ENCODE measurements around the gene PDE8B. TPM values are rescaled to one million over a fixed set of nuclear protein-coding genes. Genes with fewer than 3 reads are reported as not detected.

Gene PDE8B
- polyA plus RNA-seq, 1 of the 3 experiments (the other 2 are of a cell fraction): not detected

DNA sequence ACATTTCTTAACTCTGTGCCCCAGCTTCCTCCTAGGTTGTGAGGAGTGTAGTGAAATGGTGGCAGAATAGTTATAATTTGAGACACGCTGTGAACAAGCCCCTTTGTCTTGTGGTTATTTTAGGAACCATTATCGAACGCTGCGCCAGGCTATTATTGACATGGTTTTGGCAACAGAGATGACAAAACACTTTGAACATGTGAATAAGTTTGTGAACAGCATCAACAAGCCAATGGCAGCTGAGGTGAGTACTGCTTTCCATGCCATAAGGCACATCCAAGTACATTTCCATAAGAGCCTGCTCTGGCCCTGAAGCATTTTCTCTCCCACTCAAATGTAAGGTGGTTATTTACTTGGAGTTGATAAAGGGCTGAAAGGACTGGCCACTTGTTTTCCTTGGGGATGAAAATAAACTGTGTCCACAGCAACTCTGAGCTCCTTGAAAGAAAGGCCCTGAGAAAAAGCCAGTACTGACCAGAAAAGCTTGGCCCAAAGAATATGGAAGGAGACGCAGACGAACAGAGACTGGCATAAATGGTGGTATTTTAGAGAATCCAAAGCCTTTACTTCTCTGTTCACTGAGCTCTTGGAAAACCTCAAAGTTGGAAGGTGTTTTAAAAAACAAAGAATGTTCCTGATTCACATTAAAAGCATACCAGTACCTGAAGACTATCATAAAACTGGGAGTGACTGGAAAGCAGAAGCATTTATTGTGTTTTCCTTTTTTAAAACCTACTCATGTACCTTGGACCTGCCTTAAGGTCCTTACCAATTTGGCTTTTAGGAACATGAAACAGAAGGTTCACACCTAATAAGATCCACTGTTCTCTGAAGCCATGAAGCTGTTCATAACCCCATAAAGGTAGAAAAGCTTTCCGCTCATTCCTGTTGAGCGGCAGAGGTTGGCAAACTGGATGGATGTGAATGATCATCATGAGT is 209.4 kb downstream of the PDE8B start:
- TF ChIP-seq CHD2 (IDR thresholded peaks at IDR 0.05; ENCODE audit: low read length, partially characterized antibody) (no peak), JUND (IDR thresholded peaks at IDR 0.05) (no peak), RCOR1 (IDR thresholded peaks at IDR 0.05; ENCODE audit: low read length) (no peak), NRF1 (IDR thresholded peaks at IDR 0.05; ENCODE audit: low read depth, low read length) (no peak), POLR2AphosphoS5 (IDR thresholded peaks at IDR 0.05; ENCODE audit: low read depth, low read length) (no peak), NFIC (IDR thresholded peaks at IDR 0.05; ENCODE audit: borderline replicate concordance) (no peak), RAD21 (IDR thresholded peaks at IDR 0.05; ENCODE audit: low read length) (no peak), TAF1 (IDR thresholded peaks at IDR 0.05; ENCODE audit: borderline replicate concordance, low read depth, low read length) (no peak), RFX5 (IDR thresholded peaks at IDR 0.05; ENCODE audit: low read length) (no peak), FOSL2 (IDR thresholded peaks at IDR 0.05; ENCODE audit: borderline replicate concordance, low read depth) (no peak), RXRA (IDR thresholded peaks at IDR 0.05; ENCODE audit: borderline replicate concordance, low read depth) (no peak), MEF2A (IDR thresholded peaks at IDR 0.05; ENCODE audit: borderline replicate concordance, low read depth) (no peak), GATA2 (CRISPR knock-in tag; IDR thresholded peaks at IDR 0.05) (no peak), ELF1 (IDR thresholded peaks at IDR 0.05) (no peak), GABPA (IDR thresholded peaks at IDR 0.05; ENCODE audit: low read depth) (no peak)
- TF ChIP-seq, protein P1, sequence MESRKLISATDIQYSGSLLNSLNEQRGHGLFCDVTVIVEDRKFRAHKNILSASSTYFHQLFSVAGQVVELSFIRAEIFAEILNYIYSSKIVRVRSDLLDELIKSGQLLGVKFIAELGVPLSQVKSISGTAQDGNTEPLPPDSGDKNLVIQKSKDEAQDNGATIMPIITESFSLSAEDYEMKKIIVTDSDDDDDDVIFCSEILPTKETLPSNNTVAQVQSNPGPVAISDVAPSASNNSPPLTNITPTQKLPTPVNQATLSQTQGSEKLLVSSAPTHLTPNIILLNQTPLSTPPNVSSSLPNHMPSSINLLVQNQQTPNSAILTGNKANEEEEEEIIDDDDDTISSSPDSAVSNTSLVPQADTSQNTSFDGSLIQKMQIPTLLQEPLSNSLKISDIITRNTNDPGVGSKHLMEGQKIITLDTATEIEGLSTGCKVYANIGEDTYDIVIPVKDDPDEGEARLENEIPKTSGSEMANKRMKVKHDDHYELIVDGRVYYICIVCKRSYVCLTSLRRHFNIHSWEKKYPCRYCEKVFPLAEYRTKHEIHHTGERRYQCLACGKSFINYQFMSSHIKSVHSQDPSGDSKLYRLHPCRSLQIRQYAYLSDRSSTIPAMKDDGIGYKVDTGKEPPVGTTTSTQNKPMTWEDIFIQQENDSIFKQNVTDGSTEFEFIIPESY (IDR thresholded peaks at IDR 0.05; ENCODE audit: borderline replicate concordance, low read depth): no peak
- TF ChIP-seq, protein P2, sequence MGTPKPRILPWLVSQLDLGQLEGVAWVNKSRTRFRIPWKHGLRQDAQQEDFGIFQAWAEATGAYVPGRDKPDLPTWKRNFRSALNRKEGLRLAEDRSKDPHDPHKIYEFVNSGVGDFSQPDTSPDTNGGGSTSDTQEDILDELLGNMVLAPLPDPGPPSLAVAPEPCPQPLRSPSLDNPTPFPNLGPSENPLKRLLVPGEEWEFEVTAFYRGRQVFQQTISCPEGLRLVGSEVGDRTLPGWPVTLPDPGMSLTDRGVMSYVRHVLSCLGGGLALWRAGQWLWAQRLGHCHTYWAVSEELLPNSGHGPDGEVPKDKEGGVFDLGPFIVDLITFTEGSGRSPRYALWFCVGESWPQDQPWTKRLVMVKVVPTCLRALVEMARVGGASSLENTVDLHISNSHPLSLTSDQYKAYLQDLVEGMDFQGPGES (IDR thresholded peaks at IDR 0.05; ENCODE audit: low read depth, low read length): no peak
- TF ChIP-seq, protein P3, sequence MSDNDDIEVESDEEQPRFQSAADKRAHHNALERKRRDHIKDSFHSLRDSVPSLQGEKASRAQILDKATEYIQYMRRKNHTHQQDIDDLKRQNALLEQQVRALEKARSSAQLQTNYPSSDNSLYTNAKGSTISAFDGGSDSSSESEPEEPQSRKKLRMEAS (IDR thresholded peaks at IDR 0.05; ENCODE audit: low read depth): no peak
- TF ChIP-seq, protein P4, sequence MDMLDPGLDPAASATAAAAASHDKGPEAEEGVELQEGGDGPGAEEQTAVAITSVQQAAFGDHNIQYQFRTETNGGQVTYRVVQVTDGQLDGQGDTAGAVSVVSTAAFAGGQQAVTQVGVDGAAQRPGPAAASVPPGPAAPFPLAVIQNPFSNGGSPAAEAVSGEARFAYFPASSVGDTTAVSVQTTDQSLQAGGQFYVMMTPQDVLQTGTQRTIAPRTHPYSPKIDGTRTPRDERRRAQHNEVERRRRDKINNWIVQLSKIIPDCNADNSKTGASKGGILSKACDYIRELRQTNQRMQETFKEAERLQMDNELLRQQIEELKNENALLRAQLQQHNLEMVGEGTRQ (IDR thresholded peaks at IDR 0.05; ENCODE audit: borderline replicate concordance, low read depth, low read length): no peak
- DNase-seq: no peak
- no peaks in the 10 kb centered on the region for H3F3A ChIP-seq (replicated peaks; ENCODE audit: insufficient read depth)
- no peak overlapping the region for H3K27ac ChIP-seq (ENCODE audit: low read depth in 2 of 2, low read length in 1 of 2)
- no peak overlapping the region for H2AFZ ChIP-seq (ENCODE audit: low read depth)
- H3K79me2 ChIP-seq (ENCODE audit: insufficient read depth): no peaks in the 10 kb centered on the region
- no peaks in the 10 kb centered on the region for H3K36me3 ChIP-seq (replicated peaks in 1 of 2; ENCODE audit: control insufficient read depth in 1 of 2, insufficient read depth in 2 of 2, low read length in 1 of 2)
- WGBS (ENCODE audit: low lambda C conversion rate): 86% methylated on average over 8 of the region's 8 CpGs
- H4K20me1 ChIP-seq (ENCODE audit: insufficient read depth): no peaks in the 10 kb centered on the region
- CTCF ChIA-PET: interaction anchor here (2.2 kb wide), 1 partner anchor 17 kb away, joined by 7 read pairs; no protein-coding TSS in a partner anchor
- H3K9me2 ChIP-seq: no peaks in the 10 kb centered on the region
- H3K4me2 ChIP-seq: no peak overlapping the region
- H3K27me3 ChIP-seq (ENCODE audit: insufficient read depth): no peaks in the 10 kb centered on the region
- no peak overlapping the region for H3K4me3 ChIP-seq (ENCODE audit: low read depth in 2 of 2, low read length in 1 of 2)
- peaks cover 0 to 13% of the 10 kb centered on the region in 2 experiments; a peak in 1 of 4 replicates for H3K4me1 ChIP-seq (ENCODE audit: control insufficient read depth in 1 of 2, insufficient read depth in 2 of 2, low read depth in 1 of 2, low read length in 1 of 2)
- POLR2A ChIA-PET: no interaction called here
- no peak overlapping the region for H3K9ac ChIP-seq
- no peaks in the 10 kb centered on the region for H3K9me3 ChIP-seq

Data from SK-N-SH (cell line).